ENCODE results near the gene STRIT1.
"Not testable (repeated sequence)": the region's sequence is repeated elsewhere in the genome, so short reads cannot be mapped to it uniquely, and the experiment has no call there.

STRIT1 gene

GRCh38 chr3:155312781-155313180 lies 19.3 kb upstream of the STRIT1 start:
- DNase-seq, result peak; percentile 41

DNA sequence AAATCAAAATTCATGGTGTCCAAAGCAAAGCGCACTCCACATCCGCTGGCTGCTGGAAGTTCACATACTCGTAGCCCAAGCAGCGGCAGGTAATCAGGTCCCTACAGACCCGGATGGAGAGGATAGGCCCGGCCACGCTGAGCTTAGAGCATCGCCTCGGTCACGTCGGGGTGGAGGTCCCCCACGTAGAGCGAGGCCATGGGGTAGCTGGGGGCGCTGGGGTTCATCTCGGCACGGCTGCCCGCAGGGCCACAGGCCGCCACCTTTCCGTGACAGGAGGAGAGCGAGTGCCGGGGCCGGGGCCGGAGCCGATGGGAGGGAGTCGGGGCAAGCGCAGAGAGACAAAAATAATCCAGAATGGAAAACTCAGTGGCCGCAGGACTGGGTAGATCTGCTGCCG lies 16.1 kb upstream of the STRIT1 start:
- no peak for DNase-seq

- peak; percentile 57 for DNase-seq
Observed at GRCh38 chr3:155308831-155309230, 15.3 kb upstream of the STRIT1 start.

- DNase-seq, result no peak
Observed at GRCh38 chr3:155307183-155307582, 13.7 kb upstream of the STRIT1 start.

- no peak for DNase-seq
Observed at GRCh38 chr3:155304394-155304793, 10.9 kb upstream of the STRIT1 start.

- DNase-seq, result no peak
Observed at GRCh38 chr3:155303540-155304097, 10.1 kb upstream of the STRIT1 start.

GRCh38 chr3:155302891-155303290 lies 9.4 kb upstream of the STRIT1 start:
- DNase-seq, result no peak

DNA sequence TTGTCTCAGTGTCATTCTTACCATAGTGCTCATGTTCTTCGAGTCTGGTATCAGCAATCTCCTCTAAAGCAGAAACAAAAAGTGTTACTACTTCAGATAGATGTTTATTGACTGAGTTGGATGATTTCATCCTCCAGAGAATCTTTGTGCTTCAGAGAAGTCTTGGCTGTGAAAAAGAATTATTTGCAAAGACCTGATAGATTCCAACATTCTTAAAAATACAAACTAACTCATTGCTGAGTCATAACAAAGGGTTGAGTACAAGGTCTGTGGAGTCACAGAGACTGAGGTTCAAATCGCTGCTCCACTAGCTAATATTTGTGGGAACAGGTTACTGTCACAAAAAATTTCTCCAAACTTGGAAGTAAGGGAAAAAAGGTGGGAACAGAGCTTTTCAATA lies 9.0 kb upstream of the STRIT1 start:
- DNase-seq, result peak; percentile 53

- DNase-seq, result no peak
Observed at GRCh38 chr3:155297100-155297499, 3.6 kb upstream of the STRIT1 start.

DNA sequence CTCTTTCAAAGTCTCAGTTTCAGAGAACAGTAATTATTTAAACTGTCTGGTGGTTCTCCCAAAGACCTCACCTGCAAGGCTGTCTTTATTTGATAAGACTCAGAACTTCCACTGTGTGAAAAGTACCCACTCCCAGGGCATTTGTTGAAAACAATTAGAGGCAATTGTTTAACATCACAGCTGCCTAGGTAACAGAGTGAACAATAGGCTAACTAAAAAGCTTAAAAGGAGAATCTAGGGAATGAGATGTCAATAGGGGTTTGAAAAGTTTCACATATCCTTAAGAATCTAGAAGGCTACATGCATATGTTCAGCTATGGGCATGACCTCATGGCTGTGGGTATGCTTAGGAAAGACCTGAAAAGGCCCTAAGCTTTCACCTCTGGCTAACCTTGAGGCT lies 2.9 kb upstream of the STRIT1 start:
- no peak for DNase-seq

- DNase-seq, result no peak
Observed at GRCh38 chr3:155292693-155293092, 790 bp downstream of the STRIT1 start.

DNA sequence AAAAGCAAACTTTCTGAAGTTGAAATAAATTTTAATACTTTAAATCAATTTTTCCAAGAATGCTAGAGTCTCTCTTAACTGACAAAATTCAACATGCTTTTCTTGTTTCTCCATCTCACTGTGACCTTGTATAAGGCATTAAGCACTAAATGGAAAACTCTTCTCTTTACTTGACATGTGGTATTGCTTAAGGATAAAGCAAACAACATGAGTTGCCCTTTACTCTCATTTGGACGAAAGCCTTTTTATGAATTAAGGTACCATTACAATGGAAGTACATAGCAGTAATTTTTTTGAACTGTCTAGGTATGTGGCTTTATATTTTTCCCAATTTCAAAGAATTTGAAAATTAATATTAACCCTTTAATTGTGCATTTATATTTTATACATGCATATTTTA lies 1.4 kb downstream of the STRIT1 start:
- peak; percentile 47 for DNase-seq

GRCh38 chr3:155286736-155287135 lies 6.7 kb downstream of the STRIT1 start:
- peak; percentile 45 for DNase-seq

DNA sequence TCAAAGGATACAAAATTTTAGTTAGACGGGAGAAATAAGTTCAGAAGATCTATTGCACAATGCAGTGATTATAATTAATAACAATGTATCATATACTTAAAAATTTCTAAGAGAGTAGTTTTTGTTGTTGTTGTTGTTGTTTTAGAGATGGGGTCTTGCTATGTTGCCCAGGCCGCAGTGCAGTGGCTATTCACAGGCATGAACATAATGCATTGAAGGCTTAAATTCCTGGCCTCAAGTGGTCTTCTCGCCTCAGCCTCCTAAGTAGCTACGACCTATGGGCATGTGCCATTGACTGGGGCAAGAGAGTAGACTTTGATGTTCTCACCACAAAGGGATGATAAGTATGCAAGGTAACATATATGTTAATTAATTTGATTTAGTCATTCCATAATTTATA lies 7.5 kb downstream of the STRIT1 start:
- DNase-seq, result no peak

GRCh38 chr3:155283092-155284056 lies 10.1 kb downstream of the STRIT1 start:
- no peak for DNase-seq

DNA sequence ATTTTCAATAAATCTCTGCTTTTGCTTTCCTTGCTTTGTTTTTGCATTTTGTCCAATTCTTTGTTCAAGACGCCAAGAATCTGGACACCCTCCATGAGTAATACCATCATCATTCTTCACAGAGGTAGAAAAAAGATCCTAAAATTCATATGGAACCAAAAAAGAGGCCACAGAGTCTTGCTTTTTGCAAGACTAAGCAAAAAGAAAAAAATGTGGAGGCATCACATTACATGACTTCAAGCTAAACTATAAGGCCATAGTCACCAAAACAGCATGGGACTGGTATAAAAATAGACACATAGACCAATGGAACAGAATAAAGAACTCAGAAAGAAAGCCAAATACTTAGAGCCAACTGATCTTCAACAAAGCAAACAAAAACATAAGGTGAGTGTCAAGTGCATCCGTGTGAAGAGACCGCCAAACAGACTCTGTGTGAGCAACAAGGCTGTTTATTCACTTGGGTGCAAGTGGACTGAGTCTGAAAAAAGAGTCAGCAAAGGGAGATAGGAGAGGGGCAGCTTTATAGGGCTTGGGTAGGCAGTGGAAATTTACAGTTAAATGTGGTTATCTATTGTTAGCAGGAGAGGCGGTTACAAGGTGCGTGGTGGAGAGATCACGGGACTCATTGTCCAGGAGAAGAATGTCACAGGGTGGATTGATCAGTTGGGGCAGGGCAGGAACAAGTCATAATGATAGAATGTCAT lies 10.9 kb downstream of the STRIT1 start:
- peak; percentile 88 for DNase-seq

GRCh38 chr3:155281912-155282311 lies 11.6 kb downstream of the STRIT1 start:
- peak; percentile 76 for DNase-seq

GRCh38 chr3:155276089-155276488 lies 17.4 kb downstream of the STRIT1 start:
- DNase-seq, result not testable (repeated sequence)

- DNase-seq, result not testable (repeated sequence)
Observed at GRCh38 chr3:155275159-155275754, 18.2 kb downstream of the STRIT1 start.

DNA sequence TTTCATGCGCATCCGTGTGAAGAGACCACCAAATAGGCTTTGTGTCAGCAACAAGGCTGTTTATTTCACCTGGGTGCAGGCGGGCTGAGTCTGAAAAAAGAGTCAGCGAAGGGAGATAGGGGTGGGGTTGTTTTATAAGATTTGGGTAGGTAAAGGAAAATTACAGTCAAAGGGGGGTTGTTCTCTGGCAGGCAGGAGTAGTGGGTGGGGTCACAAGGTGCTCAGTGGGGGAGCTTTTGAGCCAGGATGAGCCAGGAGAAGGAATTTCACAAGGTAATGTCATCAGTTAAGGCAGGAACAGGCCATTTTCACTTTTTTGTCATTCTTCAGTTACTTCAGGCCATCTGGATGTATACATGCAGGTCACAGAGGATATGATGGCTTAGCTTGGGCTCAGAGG lies 19.0 kb downstream of the STRIT1 start:
- DNase-seq, result not testable (repeated sequence)

- no peak for DNase-seq
Observed at GRCh38 chr3:155271343-155271613, 22.2 kb downstream of the STRIT1 start.

GRCh38 chr3:155270485-155271342 lies 22.8 kb downstream of the STRIT1 start:
- peak; percentile 31 for DNase-seq

GRCh38 chr3:155270063-155270462 lies 23.4 kb downstream of the STRIT1 start:
- DNase-seq, result no peak
